CD14-positive monocyte (primary cell): ENCODE measurements around the gene DLGAP1. TPM values are rescaled to one million over a fixed set of nuclear protein-coding genes. Genes with fewer than 3 reads are reported as not detected.

Experiments
- DNase-seq, 3 donors: peaks; one replicate each; pipeline ENCODE4 v3.0.0-alpha.2; 2011 to 2022
- H2AFZ ChIP-seq: 2 replicates; pipeline ENCODE4 v1.6.0; 2012; ENCODE audit warnings: mild to moderate bottlenecking, low read depth, low read length, inconsistent platforms; ENCODE audit not compliant: insufficient read depth, poor library complexity, severe bottlenecking
- H3K27ac ChIP-seq, 2 donors: 1 replicate in 1 of 2; 2 replicates in 1 of 2; pipeline ENCODE4 v1.5.1; 2012 to 2013; ENCODE audit warnings: low read length in 2 of 2, control low read depth in 1 of 2, inconsistent platforms in 1 of 2, low read depth in 1 of 2, mild to moderate bottlenecking in 1 of 2
- H3K27me3 ChIP-seq, 2 donors: one replicate each; pipeline versions ENCODE4 v1.6.0 to v1.6.1; 2011 to 2013; ENCODE audit warnings: low read length in 2 of 2; ENCODE audit not compliant: control insufficient read depth in 2 of 2, insufficient read depth in 2 of 2
- H3K36me3 ChIP-seq, 2 donors: replicated peaks in 1 of 2; 1 replicate in 1 of 2; 2 replicates in 1 of 2; pipeline versions ENCODE4 v1.5.1 to v1.6.1; 2012 to 2013; ENCODE audit warnings: low read length in 2 of 2, control low read depth in 1 of 2, inconsistent platforms in 1 of 2, mild to moderate bottlenecking in 1 of 2; ENCODE audit not compliant: insufficient read depth in 2 of 2, control insufficient read depth in 1 of 2
- H3K4me1 ChIP-seq, 2 donors: 1 replicate in 1 of 2; 2 replicates in 1 of 2; pipeline versions ENCODE4 v1.5.1 to v1.6.1; 2012 to 2013; ENCODE audit warnings: low read length in 2 of 2, control low read depth in 1 of 2, inconsistent platforms in 1 of 2, mild to moderate bottlenecking in 1 of 2, moderate library complexity in 1 of 2; ENCODE audit not compliant: insufficient read depth in 2 of 2, control insufficient read depth in 1 of 2
- H3K4me2 ChIP-seq: replicated peaks from 2 replicates; pipeline ENCODE3; 2012; ENCODE audit warnings: low read length, moderate library complexity, mild to moderate bottlenecking; ENCODE audit not compliant: poor library complexity, severe bottlenecking; ENCODE audit errors: extremely low read depth
- H3K4me3 ChIP-seq, 3 experiments: fragments of 200-600 bp in 1 of 3; sonication (generic) in 1 of 3; replicated peaks in 1 of 3; 1 replicate in 2 of 3; 2 replicates in 1 of 3; pipeline ENCODE4 v1.5.1; 2011 to 2013; ENCODE audit warnings: low read length in 3 of 3, mild to moderate bottlenecking in 3 of 3, control low read depth in 2 of 3, low read depth in 2 of 3, inconsistent platforms in 1 of 3, moderate library complexity in 1 of 3
- H3K79me2 ChIP-seq: 2 replicates; pipeline ENCODE4 v1.6.0; 2012; ENCODE audit warnings: mild to moderate bottlenecking, control low read depth, inconsistent platforms, low read length, moderate library complexity; ENCODE audit not compliant: insufficient read depth
- H3K9ac ChIP-seq: 2 replicates; pipeline ENCODE4 v1.6.0; 2017; ENCODE audit warnings: low read length, mild to moderate bottlenecking; ENCODE audit not compliant: insufficient read depth, poor library complexity, severe bottlenecking
- H3K9me3 ChIP-seq, 2 donors: replicated peaks in 1 of 2; 1 replicate in 1 of 2; 2 replicates in 1 of 2; pipeline versions ENCODE4 v1.5.1 to v1.6.1; 2012 to 2013; ENCODE audit warnings: low read length in 2 of 2, control low read depth in 1 of 2; ENCODE audit not compliant: control insufficient read depth in 1 of 2, insufficient read depth in 1 of 2
- H4K20me1 ChIP-seq: 2 replicates; pipeline ENCODE4 v1.6.0; 2012; ENCODE audit warnings: mild to moderate bottlenecking, low read length, control low read depth, moderate library complexity; ENCODE audit not compliant: insufficient read depth
- H3K27ac Mint-ChIP-seq, 7 donors: one replicate each; pipeline ENCODE4 v1.8.0; 2020; ENCODE audit warnings: mild to moderate bottlenecking in 7 of 7, mixed read lengths in 7 of 7, moderate library complexity in 6 of 7, inconsistent platforms in 2 of 7
- H3K27me3 Mint-ChIP-seq, 3 donors: one replicate each; pipeline ENCODE4 v1.8.0; 2021 to 2022; ENCODE audit warnings: low read depth in 3 of 3, mild to moderate bottlenecking in 3 of 3, mixed read lengths in 3 of 3, moderate library complexity in 3 of 3, inconsistent platforms in 1 of 3
- H3K36me3 Mint-ChIP-seq, 2 donors: one replicate each; pipeline ENCODE4 v1.8.0; 2020; ENCODE audit warnings: mixed read lengths in 2 of 2, inconsistent platforms in 1 of 2, mild to moderate bottlenecking in 1 of 2
- H3K4me1 Mint-ChIP-seq: one replicate; pipeline ENCODE4 v1.8.0; 2020; ENCODE audit warnings: mild to moderate bottlenecking, mixed read lengths
- H3K4me3 Mint-ChIP-seq, 2 donors: one replicate each; pipeline ENCODE4 v1.8.0; 2020; ENCODE audit warnings: mild to moderate bottlenecking in 2 of 2, mixed read lengths in 2 of 2, moderate library complexity in 1 of 2
- H3K9me3 Mint-ChIP-seq, 7 donors: one replicate each; pipeline ENCODE4 v1.8.0; 2020 to 2022; ENCODE audit warnings: mixed read lengths in 7 of 7, mild to moderate bottlenecking in 6 of 7, moderate library complexity in 6 of 7, inconsistent platforms in 2 of 7
- WGBS: methylation state at CpG from one replicate; pipeline ENCODE4 v1.1.5; 2013; ENCODE audit warnings: missing lambda C conversion rate; ENCODE audit not compliant: insufficient coverage; 5-methylcytosine and 5-hydroxymethylcytosine counted together
- intact Hi-C, 2 donors: fragments of 100-400 bp; cut with micrococcal nuclease; formaldehyde crosslinking; loops; one replicate each; pipeline versions ENCODE4 v1.15.0 to v1.15.1; 2023
- polyA plus RNA-seq, 3 donors: library from polyadenylated mRNA; depleted of rRNA in 1 of 3; unstranded in 2 of 3; stranded (reverse) in 1 of 3; fragments of 300-500 nt in 2 of 3; fragments of >200 nt in 1 of 3; fragmentation: Illumina TruSeq in 2 of 3; gene quantifications; 1 replicate in 2 of 3; 2 replicates in 1 of 3; pipeline ENCODE4 v1.2.3, GENCODE V29; 2012 to 2021
- TF ChIP-seq, protein P1 (sequence below): fragments of 200-600 bp; IDR thresholded peaks from one replicate; pipeline ENCODE4 v1.8.0; 2022; ENCODE audit warnings: antibody characterized with exemption, mild to moderate bottlenecking

Gene DLGAP1
- polyA plus RNA-seq, 3 donors, result 0.09 to 0.42 TPM; not detected in 1

DNA sequence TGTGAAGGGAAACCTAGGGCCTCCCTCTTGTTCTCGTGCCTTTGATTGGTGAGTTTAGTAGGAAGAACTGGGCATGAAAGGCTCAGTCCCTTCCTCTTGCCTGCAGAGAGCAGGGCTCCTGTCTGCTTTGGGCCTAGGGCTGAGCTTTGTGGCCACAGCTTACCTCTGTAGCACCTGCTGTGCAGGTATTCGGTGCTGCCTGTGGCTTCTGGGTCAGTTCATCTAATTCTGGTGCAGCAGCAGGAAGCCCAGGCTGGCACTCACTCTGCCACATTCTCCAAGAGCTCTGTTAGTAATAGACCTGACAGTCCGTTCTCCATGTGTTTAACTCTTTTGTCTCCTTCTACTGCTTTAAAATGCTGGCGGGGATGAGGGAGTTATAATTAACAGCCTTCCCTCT is 96.5 kb downstream of the DLGAP1 start:
- no peaks in the 10 kb centered on the region for H3K4me1 Mint-ChIP-seq
- no peak overlapping the region for H2AFZ ChIP-seq
- TF ChIP-seq, protein P1, sequence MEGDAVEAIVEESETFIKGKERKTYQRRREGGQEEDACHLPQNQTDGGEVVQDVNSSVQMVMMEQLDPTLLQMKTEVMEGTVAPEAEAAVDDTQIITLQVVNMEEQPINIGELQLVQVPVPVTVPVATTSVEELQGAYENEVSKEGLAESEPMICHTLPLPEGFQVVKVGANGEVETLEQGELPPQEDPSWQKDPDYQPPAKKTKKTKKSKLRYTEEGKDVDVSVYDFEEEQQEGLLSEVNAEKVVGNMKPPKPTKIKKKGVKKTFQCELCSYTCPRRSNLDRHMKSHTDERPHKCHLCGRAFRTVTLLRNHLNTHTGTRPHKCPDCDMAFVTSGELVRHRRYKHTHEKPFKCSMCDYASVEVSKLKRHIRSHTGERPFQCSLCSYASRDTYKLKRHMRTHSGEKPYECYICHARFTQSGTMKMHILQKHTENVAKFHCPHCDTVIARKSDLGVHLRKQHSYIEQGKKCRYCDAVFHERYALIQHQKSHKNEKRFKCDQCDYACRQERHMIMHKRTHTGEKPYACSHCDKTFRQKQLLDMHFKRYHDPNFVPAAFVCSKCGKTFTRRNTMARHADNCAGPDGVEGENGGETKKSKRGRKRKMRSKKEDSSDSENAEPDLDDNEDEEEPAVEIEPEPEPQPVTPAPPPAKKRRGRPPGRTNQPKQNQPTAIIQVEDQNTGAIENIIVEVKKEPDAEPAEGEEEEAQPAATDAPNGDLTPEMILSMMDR, result no peak
- H3K4me1 ChIP-seq, result no peaks in the 10 kb centered on the region
- H3K27ac ChIP-seq, result no peak overlapping the region
- peaks cover 15 to 27% of the 10 kb centered on the region in 2 donors for H3K9me3 ChIP-seq
- H3K27ac Mint-ChIP-seq, result no peak overlapping the region
- WGBS, result 67% methylated on average over 1 of the region's 4 CpGs
- no peak overlapping the region for H3K9ac ChIP-seq
- no peaks in the 10 kb centered on the region for H3K27me3 ChIP-seq
- H4K20me1 ChIP-seq, result no peaks in the 10 kb centered on the region
- H3K4me3 ChIP-seq, result no peak overlapping the region
- intact Hi-C loops, result no loop called here
- H3K9me3 Mint-ChIP-seq, result peaks cover 4 to 16% (median 7%) of the 10 kb centered on the region in 7 donors
- DNase-seq, result no peak
- no peaks in the 10 kb centered on the region for H3K79me2 ChIP-seq
- H3K4me2 ChIP-seq, result no peak overlapping the region
- no peaks in the 10 kb centered on the region for H3K36me3 ChIP-seq
- H3K27me3 Mint-ChIP-seq, result peaks cover 0 to 3% (median 2%) of the 10 kb centered on the region in 3 donors
- no peak overlapping the region for H3K4me3 Mint-ChIP-seq
- H3K36me3 Mint-ChIP-seq, result no peaks in the 10 kb centered on the region

GRCh38 chr18:4357579-4357978 is 97.5 kb downstream of the DLGAP1 start:
- H3K4me1 Mint-ChIP-seq, result no peaks in the 10 kb centered on the region
- DNase-seq, result no peak
- 98% methylated on average over 4 of the region's 4 CpGs for WGBS

More at GRCh38 chr18:4357579-4357978, 97.5 kb downstream of the DLGAP1 start:
- intact Hi-C loops, result no loop called here
- Histone ChIP-seq H3K27me3 (no peaks in the 10 kb centered on the region), H3K9ac (no peak overlapping the region), H3K4me3 (no peak overlapping the region), H3K27ac (no peak overlapping the region), H3K4me1 (no peaks in the 10 kb centered on the region), H3K9me3 (peaks cover 15 to 20% of the 10 kb centered on the region in 2 donors), H3K36me3 (no peaks in the 10 kb centered on the region), H2AFZ (no peak overlapping the region), H3K4me2 (no peak overlapping the region), H3K79me2 (no peaks in the 10 kb centered on the region), H4K20me1 (no peaks in the 10 kb centered on the region)
- H3K4me3 Mint-ChIP-seq, result no peak overlapping the region
- H3K9me3 Mint-ChIP-seq, result peaks cover 4 to 13% (median 7%) of the 10 kb centered on the region in 7 donors
- no peaks in the 10 kb centered on the region for H3K36me3 Mint-ChIP-seq
- peaks cover 0 to 3% (median 3%) of the 10 kb centered on the region in 3 donors for H3K27me3 Mint-ChIP-seq
- TF ChIP-seq, protein P1, result no peak
- H3K27ac Mint-ChIP-seq, result no peak overlapping the region
